ENCODE results near the gene PDCD1LG2. TPM values are rescaled to one million over a fixed set of nuclear protein-coding genes. Genes with fewer than 3 reads are reported as not detected.

Gene PDCD1LG2
- 11.7 and 24.4 TPM in 2 replicates for total RNA-seq

GRCh38 chr9:5510360-5510931, at the start of gene PDCD1LG2:
TSS of gene PDCD1LG2 (plus strand) at chr9:5510531. CDS start at chr9:5522547, 12,016 bp downstream.

Other genes with a start within 250 kb of the PDCD1LG2 start
- gene RLN2, start 205.8 kb upstream of the PDCD1LG2 start, total RNA-seq, result 0.28 TPM in 1 of 2 replicates, not detected in the other
- gene RLN1, start 170.7 kb upstream of the PDCD1LG2 start, total RNA-seq, result not detected in 2 replicates
- 9.5 and 12.4 TPM in 2 replicates for gene PLGRKT, start 72.6 kb upstream of the PDCD1LG2 start, total RNA-seq
- 17.7 and 55.0 TPM in 2 replicates for gene CD274, start 60.0 kb upstream of the PDCD1LG2 start, total RNA-seq
- 28.2 and 47.8 TPM in 2 replicates for gene RIC1, start 118.6 kb downstream of the PDCD1LG2 start, total RNA-seq

Measured in endothelial cell of coronary artery (primary cell).